ENCODE data around the gene LATS1. TPM values are rescaled to one million over a fixed set of nuclear protein-coding genes. Genes with fewer than 3 reads are reported as not detected.

Gene LATS1
- total and polyA plus RNA-seq, 4 donors, result 2.7 to 9.2 (median 5.5) TPM

GRCh38 chr6:149751239-149751638 is 33.3 kb upstream of the LATS1 start:
- Histone ChIP-seq H3K9ac (ENCODE audit: low read depth in 1 of 2, low read length in 2 of 2) (no peak overlapping the region), H3K9me3 (ENCODE audit: control insufficient read depth in 4 of 4, low read length in 3 of 4) (no peaks in the 10 kb centered on the region), H3K27ac (ENCODE audit: low read depth in 1 of 2, low read length in 2 of 2) (no peak overlapping the region), H3K4me3 (ENCODE audit: low read depth in 1 of 3, low read length in 3 of 3) (no peak overlapping the region), H3K27me3 (ENCODE audit: control insufficient read depth in 4 of 4, insufficient read depth in 4 of 4, low read length in 3 of 4) (no peaks in the 10 kb centered on the region), H3K36me3 (ENCODE audit: control insufficient read depth in 4 of 4, insufficient read depth in 3 of 4, low read depth in 1 of 4, low read length in 3 of 4) (no peaks in the 10 kb centered on the region), H3K4me1 (ENCODE audit: control insufficient read depth in 4 of 4, insufficient read depth in 4 of 4, low read length in 3 of 4) (peaks cover 7 to 31% (median 24%) of the 10 kb centered on the region in 4 donors)
- WGBS, result 83% methylated on average over 8 of the region's 8 CpGs
- no peak for DNase-seq (ENCODE audit: low spot score)
- TF ChIP-seq HNF4G (IDR thresholded peaks at IDR 0.05) (no peak), REST (IDR thresholded peaks at IDR 0.05) (no peak), JUND (IDR thresholded peaks at IDR 0.05) (no peak), SP1 (IDR thresholded peaks at IDR 0.05) (no peak), GABPA (IDR thresholded peaks at IDR 0.05 in 1 of 2, conservative IDR thresholded peaks at IDR 0.05 in 1 of 2) (no peak), NR2F2 (IDR thresholded peaks at IDR 0.05) (no peak), FOXA2 (IDR thresholded peaks at IDR 0.05) (no peak), TAF1 (conservative IDR thresholded peaks at IDR 0.05) (no peak), HNF4A (conservative IDR thresholded peaks at IDR 0.05) (no peak), RAD21 (IDR thresholded peaks at IDR 0.05) (no peak), EGR1 (IDR thresholded peaks at IDR 0.05; ENCODE audit: low read depth in 2 of 2) (no peak), FOXA1 (IDR thresholded peaks at IDR 0.05) (no peak), ATF3 (IDR thresholded peaks at IDR 0.05) (no peak), ZBTB33 (IDR thresholded peaks at IDR 0.05) (no peak), MAX (IDR thresholded peaks at IDR 0.05) (no peak), RXRA (IDR thresholded peaks at IDR 0.05) (no peak), CTCF (IDR thresholded peaks at IDR 0.05; ENCODE audit: low read depth, low read length, missing input control) (no peak)
